NOMO-1 treated with DMSO at 0.1 percent for 48 hours (cell line): ENCODE results near the gene SWSAP1.
A peak's percentile ranks its signal among the peaks of the same experiment; 100 is the strongest.
"Not testable (repeated sequence)": the region's sequence is repeated elsewhere in the genome, so short reads cannot be mapped to it uniquely, and the experiment has no call there.

ENCODE experiments used
- DNase-seq: peaks from one replicate; lab custom pipeline; 2025; ENCODE audit not compliant: unreplicated experiment; lab: John Stamatoyannopoulos, UW

The SWSAP1 gene, protein sequence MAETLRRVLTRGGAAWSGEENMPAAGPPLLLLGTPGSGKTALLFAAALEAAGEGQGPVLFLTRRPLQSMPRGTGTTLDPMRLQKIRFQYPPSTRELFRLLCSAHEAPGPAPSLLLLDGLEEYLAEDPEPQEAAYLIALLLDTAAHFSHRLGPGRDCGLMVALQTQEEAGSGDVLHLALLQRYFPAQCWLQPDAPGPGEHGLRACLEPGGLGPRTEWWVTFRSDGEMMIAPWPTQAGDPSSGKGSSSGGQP

GRCh38 chr19:11374433-11375142 lies at the start of gene SWSAP1:
Gene SWSAP1, plus strand, starts transcription at chr19:11374666. Its CDS starts 15 bp downstream, at chr19:11374681.
- DNase-seq, result peak; percentile 100

- DNase-seq, result no peak
Measured at GRCh38 chr19:11324748-11325389, 49.6 kb upstream of the SWSAP1 start.

DNA sequence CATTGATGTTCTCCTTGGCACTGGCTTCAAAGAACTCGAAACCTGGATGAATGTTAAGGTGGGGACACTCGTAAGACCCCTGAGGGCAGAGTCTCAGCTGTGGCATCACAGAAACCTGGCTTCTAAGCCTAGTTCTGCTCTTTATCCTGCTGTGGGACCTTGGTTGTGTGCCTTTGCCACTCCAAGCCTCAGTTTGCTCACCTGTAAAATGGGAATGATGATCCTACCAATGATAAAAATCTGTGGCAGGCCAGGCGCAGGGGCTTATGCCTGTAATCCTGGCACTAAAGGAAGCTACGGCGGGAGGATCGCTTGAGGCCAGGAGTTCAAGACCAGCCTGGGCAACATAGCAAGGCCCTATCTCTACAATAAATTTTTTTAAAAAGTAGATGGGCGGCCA lies 48.9 kb upstream of the SWSAP1 start:
- no peak for DNase-seq

GRCh38 chr19:11330127-11330526 lies 44.3 kb upstream of the SWSAP1 start:
- no peak for DNase-seq

DNA sequence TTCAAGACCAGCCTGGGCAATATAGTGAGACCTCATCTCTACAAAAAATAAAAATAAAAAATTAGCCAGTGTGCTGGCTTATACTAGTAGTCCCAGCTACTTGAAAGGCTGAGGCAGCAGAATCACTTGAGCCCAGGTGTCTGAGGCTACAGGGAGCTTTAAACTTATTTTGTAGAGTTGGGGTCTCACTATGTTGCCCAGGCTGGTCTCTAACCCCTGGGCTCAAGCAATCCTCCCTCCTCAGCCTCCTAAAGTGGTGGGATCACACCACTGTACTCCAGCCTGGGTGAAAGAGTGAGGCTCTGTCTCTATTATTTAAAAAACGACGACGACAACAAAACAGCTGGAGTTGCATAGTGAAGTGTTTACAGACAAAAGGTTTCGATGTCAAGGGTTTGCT lies 43.0 kb upstream of the SWSAP1 start:
- no peak for DNase-seq

- no peak for DNase-seq
Measured at GRCh38 chr19:11332822-11333221, 41.6 kb upstream of the SWSAP1 start.

- not testable (repeated sequence) for DNase-seq
Measured at GRCh38 chr19:11333838-11334237, 40.6 kb upstream of the SWSAP1 start.

DNA sequence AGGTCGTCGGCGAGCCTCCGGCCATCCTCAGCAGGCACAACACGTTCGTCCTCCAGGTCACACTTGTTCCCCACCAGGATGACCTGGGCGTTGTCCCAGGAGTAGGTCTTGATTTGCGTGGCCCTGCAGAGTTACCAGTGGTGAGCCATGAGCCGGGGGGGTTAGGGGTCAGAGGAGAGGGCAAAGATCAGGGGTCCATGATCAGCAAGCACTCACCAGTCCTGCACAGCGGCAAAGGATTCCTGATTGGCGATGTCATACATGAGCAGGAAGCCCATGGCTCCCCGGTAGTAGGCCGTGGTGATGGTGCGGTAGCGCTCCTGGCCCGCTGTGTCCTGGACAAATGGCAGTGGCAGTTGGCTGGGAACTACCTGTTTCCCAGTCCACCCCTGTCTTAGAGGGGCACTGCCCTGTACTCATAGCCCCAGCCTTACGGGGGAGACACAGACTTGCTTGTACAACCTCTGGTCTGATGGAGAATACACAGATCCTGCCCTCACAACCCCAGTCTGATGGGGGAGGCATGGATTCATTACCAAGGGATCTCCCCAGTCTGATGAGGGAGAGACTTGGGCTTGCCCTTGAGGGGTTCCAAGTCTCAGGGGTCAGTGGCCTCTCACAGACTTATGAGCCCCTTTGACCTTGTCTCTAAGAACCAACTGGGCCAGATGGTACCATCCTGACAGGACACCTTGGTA lies 38.9 kb upstream of the SWSAP1 start:
- no peak for DNase-seq

DNA sequence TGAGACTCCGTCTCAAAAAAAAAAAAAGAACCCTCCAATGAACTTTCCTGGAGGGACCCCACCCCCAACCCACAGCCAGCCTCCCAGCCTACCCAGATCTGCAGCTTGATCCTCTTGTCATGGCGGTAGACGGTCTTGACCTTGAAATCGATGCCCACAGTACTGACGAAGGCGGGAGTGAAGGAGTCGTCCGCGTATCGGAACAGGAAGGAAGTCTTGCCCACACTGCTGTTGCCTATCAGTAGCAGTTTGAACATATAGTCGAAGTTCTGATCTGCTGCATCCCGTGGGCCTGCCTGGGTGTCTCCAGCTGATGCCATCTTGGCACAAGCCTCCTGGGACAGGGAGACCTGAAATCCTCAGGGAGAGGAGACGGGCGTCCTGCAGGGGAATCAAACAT lies 37.4 kb upstream of the SWSAP1 start:
- DNase-seq, result peak; percentile 39

- no peak for DNase-seq
Measured at GRCh38 chr19:11338121-11338520, 36.3 kb upstream of the SWSAP1 start.

- DNase-seq, result no peak
Measured at GRCh38 chr19:11338569-11339253, 35.8 kb upstream of the SWSAP1 start.

- peak; percentile 89 for DNase-seq
Measured at GRCh38 chr19:11339254-11340098, 35.0 kb upstream of the SWSAP1 start, which contains the start of gene RAB3D. Gene RAB3D, minus strand, starts transcription at chr19:11339657. Its CDS starts 2,258 bp downstream, at chr19:11337399.

- not testable (repeated sequence) for DNase-seq
Measured at GRCh38 chr19:11340099-11340467, 34.4 kb upstream of the SWSAP1 start.

DNA sequence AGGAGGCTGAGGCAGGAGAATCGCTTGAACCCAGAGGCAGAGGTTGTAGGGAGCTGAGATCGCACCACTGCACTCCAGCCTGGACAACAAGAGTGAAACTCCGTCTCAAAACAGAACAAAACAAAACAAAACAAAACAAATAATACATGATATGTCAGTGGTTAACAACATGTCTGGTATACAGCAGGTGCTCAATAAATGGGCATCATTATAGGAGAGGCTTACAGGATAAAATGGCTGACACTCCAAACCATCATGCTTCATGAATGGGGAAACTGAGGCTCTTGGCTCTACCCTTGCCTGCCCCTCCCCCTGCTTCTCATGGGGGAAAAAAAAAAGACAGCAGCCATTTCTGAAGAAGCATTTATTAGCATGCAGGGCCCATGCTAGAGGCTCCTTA lies 32.0 kb upstream of the SWSAP1 start:
- no peak for DNase-seq

DNA sequence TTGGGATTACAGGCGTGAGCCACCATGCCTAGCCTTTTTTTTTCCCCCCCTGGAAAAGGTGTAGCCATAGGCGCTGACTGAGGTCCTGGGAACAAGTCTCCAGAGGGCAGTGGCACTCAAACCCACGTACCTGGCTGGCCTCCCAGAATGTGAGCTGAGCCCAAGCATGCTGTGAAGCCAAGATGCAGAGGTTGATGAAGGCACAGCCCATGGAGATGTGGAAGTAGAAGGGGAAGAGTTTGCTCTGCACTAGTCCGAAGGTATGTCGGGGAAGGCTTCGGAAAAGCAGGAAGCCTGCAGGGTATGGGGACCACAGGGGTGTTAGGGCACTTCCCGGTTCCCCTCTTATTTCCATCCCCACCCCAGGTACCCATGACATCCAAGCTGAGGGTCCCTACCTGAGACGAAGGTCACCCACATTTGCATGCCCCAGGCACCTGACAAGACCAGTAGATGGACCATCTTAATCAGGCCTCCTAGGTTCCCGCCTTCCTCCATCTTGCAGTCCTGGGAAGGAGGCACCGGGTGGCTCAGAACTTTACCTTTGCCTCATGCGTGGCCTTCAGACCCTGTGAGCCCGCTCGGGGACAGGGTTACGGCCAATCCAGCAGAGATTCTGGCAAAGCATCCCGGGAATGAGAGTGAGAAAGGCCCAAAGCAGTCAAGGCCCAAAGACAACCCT lies 29.2 kb upstream of the SWSAP1 start:
- no peak for DNase-seq

DNA sequence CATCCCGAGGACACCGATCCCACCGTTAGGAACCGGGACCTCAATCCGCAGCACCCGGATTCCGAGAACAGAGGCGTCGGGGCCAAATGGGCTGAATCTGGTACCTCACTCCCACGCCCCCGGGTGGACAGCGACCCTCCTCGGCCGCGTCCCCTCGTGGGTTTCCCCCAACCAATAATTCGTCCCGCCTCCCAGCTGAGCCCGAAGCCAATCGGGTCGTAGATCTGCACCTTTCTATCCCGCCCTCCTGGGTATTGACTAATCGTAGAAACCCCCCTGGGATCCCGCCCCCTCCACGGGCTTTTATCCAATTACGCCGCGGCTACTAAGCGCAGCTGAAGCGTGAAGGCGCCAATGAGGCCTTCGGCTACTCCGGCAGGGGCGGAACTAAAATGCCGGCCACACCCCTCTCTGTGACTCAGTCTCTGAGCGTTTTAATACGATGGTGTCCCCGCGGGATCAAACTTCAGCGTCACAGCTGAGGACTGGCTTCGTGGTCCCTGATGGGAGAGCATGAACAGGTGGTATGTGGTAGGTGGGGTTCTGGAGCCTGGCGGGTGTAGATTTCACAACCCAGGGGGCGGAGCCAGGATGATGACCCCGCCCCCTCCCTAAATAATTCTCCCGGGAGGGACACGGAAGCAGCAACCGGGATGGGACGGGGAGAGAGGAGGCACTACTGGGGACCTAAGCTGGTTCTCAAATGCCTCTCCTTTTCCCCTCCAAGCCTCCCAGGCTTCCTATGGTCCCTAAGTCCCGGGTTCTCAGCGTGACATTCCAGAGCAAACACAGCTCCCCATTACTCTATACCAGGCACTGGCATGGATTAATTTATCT lies 28.1 kb upstream of the SWSAP1 start, which contains the start of the genes CCDC159 and TMEM205:
Gene CCDC159, plus strand, starts transcription at position 416 of the 837 bp plus-strand sequence. Its CDS starts 88 bp downstream, at position 504.
Gene TMEM205, minus strand, starts transcription at position 165 of the 837 bp plus-strand sequence. CDS start 649 bp downstream, outside the sequence.
- DNase-seq, result peak; percentile 98

DNA sequence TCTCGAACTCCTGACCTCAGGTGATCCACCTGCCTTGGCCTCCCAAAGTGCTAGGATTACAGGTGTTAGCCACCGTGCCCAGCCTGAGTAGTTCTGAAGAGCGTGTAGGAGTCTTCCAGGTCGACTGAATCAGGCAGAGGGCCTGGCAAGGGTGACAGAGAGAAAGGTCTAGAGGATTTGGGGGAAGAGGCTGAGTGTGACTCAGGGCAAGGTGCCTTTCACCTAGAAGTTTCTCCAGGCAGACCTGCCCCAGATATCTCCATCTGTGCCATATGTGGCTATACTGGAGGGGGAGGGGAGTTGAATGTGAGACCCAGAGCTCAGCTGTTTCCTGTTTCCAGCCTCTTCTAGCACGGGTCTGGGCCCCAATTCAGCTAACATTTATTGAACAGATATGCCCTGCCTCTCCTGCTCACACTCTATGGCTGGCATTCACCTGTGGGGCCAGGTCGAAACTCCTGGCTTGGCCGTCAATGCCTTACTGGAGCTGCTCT lies 26.9 kb upstream of the SWSAP1 start:
- DNase-seq, result no peak

DNA sequence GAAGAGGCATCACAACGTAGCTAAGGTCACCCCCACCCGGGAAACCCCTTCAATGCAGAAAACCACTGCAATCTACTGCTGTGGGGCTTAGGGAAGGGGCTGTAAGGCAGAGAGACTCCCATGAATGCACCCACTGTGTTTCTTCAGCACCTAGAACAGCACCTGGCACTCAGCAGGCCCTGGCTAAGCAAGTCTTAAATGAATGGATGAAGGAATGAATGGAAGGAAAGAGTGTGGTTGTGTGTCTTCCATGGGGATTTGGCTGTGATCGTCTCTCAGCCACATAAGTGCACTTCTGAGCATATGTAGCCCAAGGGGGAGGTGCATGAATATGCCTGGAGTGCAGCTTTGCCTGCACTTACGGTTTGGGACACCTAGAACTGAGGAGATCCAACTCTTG lies 25.3 kb upstream of the SWSAP1 start:
- DNase-seq, result no peak
